Right lobe of liver (tissue), 4 donors: Measurements from ENCODE around the gene ART5.

Experiments
- POLR2A ChIP-seq: fragments of 450-650 bp; IDR thresholded peaks from one replicate; pipeline ENCODE4 v1.6.1; 2017; ENCODE audit warnings: antibody characterized with exemption, mild to moderate bottlenecking
- TF ChIP-seq, protein P1 (sequence below), 4 donors: fragments of 200-600 bp in 3 of 4; fragments of 450-650 bp in 1 of 4; IDR thresholded peaks; one replicate each; pipeline versions ENCODE4 v1.5.1 to v1.8.0; 2016 to 2022; ENCODE audit warnings: antibody characterized with exemption in 4 of 4, mild to moderate bottlenecking in 2 of 4
- donor health status: DM: no; HTN: no; CAD: no.
- donor health status: DM: no; HTN: no; CAD: no.
- donor health status: DM: no; HTN: yes; CAD: no.

DNA sequence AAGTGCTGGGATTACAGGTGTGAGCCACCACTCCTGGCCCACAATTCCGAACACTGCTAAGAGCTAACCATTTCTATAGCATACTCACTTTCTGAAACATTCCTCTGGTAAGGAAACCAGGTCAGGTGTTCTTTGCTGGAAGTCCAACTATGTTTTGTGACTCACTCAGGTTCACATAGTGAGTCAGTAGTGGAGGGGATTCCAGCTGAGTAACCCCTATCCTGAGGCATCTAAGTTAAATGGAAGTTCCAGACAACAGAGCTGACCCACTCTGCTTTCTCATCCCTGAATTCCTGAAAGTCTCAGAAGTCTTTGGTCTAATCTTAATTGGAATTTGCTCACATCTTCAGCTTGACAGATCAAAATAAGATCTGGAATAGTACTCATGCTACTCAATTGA is 32.4 kb upstream of the ART5 start:
- TF ChIP-seq POLR2A = no peak
- TF ChIP-seq, protein P1, sequence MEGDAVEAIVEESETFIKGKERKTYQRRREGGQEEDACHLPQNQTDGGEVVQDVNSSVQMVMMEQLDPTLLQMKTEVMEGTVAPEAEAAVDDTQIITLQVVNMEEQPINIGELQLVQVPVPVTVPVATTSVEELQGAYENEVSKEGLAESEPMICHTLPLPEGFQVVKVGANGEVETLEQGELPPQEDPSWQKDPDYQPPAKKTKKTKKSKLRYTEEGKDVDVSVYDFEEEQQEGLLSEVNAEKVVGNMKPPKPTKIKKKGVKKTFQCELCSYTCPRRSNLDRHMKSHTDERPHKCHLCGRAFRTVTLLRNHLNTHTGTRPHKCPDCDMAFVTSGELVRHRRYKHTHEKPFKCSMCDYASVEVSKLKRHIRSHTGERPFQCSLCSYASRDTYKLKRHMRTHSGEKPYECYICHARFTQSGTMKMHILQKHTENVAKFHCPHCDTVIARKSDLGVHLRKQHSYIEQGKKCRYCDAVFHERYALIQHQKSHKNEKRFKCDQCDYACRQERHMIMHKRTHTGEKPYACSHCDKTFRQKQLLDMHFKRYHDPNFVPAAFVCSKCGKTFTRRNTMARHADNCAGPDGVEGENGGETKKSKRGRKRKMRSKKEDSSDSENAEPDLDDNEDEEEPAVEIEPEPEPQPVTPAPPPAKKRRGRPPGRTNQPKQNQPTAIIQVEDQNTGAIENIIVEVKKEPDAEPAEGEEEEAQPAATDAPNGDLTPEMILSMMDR (IDR thresholded peaks at IDR 0.05) = no peak
